Measurements from ENCODE around the gene CHD2.
A peak's percentile ranks its signal among the peaks of the same experiment; 100 is the strongest.
"Not testable (repeated sequence)": the region's sequence is repeated elsewhere in the genome, so short reads cannot be mapped to it uniquely, and the experiment has no call there.

Gene CHD2

DNA sequence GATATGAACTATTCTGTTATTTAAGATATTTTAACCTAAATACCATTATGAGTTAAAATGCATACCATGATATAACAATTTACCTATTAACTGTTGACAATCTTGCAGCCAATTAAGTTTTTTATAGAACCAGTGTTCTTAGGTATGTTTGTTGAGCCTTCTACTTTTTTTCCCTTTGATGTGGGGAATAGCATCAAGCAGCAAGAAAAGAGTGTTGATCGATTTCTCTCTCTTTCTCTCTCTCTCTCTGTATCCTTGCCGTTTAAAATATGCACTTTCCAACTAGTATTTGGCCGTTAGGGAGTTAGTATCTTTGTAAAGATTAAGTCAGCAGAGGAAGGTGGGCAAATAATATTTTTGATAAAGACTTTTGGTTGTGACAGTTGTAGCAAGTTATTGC lies 5.9 kb downstream of the CHD2 start:
- no peak for DNase-seq (ENCODE audit: low read depth, low spot score)

GRCh38 chr15:92906563-92907081 lies 6.5 kb downstream of the CHD2 start:
- DNase-seq (ENCODE audit: low read depth, low spot score) = peak; percentile 33

- DNase-seq (ENCODE audit: low read depth, low spot score) = no peak
These were observed 7.1 kb downstream of the CHD2 start for GRCh38 chr15:92907229-92907628.

DNA sequence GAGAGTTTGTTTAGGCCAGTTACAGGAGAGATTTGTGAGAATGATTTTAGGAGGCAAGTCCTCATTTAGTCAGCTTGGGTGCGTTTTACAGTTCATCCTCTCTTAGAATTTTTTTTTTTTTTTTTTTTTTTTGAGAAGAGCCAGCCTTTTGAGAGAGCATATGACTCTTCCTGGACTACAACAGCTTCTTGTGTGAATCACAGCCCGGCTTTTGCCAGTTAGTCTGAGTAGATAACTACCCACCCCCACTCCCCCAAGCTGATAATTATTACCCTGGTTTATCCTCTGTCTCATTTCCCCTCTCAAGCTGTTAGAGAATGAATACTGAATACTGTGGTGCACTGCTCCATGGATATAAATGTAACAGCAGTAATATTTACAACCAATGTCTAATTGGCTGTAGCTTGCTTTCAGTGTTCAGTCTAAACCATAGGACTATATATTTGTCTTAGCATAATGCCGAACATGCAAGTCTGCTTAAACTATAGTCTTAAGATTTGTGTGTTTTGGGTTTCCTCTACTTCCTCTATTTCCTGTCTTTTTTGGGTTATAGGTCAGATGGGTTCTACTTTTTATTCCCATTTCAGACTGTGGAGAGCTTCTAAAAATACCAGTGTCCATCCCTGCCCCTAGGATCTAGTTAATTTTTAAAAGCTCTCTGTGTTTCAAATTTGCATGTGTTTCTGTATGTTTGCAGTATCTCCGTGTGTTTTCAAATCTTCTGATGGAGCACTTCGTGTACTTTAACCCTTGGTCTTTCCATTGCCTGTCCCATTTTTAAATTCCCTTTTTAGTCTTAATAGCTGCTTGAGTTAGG lies 8.0 kb downstream of the CHD2 start:
- no peak for DNase-seq (ENCODE audit: low read depth, low spot score)

- no peak for DNase-seq (ENCODE audit: low read depth, low spot score)
These were observed 8.6 kb downstream of the CHD2 start for GRCh38 chr15:92908713-92909057.

GRCh38 chr15:92909136-92909781 lies 9.1 kb downstream of the CHD2 start:
- DNase-seq (ENCODE audit: low read depth, low spot score) = no peak

DNA sequence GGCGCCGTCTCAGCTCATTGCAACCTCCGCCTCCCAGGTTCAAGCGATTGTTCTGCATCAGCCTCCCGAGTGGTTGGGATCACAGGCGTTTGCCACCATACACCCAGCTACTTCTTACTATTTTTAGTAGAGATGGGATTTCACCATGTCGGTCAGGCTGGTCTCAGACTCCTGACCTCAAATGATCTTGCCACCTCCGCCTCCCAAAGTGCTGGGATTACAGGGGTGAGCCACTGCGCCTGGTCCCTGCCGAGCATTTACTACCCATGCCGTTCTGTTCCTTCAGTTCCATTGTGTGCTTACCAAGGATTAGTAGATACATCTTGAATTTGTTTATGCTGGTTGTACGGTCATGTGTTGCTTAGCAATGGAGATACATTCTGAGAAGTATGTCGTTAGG lies 10.3 kb downstream of the CHD2 start:
- no peak for DNase-seq (ENCODE audit: low read depth, low spot score)

GRCh38 chr15:92914103-92914499 lies 14.0 kb downstream of the CHD2 start:
- no peak for DNase-seq (ENCODE audit: low read depth, low spot score)

DNA sequence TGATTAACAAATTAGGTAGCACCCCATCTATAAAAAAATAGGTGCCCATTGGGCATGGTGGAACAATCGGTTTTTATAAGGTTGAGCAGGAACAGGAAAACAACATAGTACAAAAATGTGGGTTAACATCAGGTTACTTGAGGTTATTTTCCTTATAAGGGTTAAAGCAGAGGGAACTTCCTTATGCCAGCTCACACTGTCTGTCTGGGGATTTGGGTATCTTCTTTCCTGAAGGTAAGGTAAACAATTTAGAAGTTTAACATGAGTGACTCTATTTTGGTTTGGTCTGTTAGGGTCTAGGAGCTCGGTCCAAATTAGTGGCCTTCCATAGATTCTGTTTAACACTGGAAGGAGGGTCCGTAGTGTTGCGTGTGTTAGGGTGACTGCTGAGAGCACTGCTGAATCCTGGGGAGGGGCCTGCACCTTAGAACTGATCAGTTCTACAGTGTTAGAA lies 14.7 kb downstream of the CHD2 start:
- DNase-seq (ENCODE audit: low read depth, low spot score) = no peak

- no peak for DNase-seq (ENCODE audit: low read depth, low spot score)
These were observed 15.8 kb downstream of the CHD2 start for GRCh38 chr15:92915766-92916435.

GRCh38 chr15:92917598-92918407 lies 17.7 kb downstream of the CHD2 start:
- DNase-seq (ENCODE audit: low read depth, low spot score) = peak; percentile 93

GRCh38 chr15:92918881-92919280 lies 18.8 kb downstream of the CHD2 start:
- DNase-seq (ENCODE audit: low read depth, low spot score) = not testable (repeated sequence)

- no peak for DNase-seq (ENCODE audit: low read depth, low spot score)
These were observed 20.6 kb downstream of the CHD2 start for GRCh38 chr15:92920595-92921161.

GRCh38 chr15:92921215-92922131 lies 21.3 kb downstream of the CHD2 start:
- no peak for DNase-seq (ENCODE audit: low read depth, low spot score)

- no peak for DNase-seq (ENCODE audit: low read depth, low spot score)
These were observed 22.4 kb downstream of the CHD2 start for GRCh38 chr15:92922418-92923002.

- DNase-seq (ENCODE audit: low read depth, low spot score) = no peak
These were observed 24.1 kb downstream of the CHD2 start for GRCh38 chr15:92924216-92924615.

DNA sequence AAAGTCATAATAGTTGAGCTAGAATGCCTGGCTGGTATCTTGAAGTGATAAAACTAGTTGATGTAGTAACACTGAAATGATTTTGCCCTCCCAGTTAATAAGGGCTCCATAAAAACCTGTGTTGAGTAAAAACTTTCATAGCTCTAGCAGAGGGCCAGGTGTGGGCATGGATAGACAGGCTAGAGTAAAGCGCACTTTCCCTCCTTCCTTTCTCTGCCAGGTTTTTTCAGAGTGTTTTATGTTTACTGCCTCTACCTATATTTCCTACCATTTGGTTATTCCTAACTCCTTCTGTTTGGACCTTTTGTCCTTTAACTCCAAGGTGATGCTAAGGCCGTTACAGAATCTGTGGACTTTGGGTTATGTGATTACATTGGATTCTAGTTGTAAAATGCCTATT lies 25.3 kb downstream of the CHD2 start:
- DNase-seq (ENCODE audit: low read depth, low spot score) = no peak

DNA sequence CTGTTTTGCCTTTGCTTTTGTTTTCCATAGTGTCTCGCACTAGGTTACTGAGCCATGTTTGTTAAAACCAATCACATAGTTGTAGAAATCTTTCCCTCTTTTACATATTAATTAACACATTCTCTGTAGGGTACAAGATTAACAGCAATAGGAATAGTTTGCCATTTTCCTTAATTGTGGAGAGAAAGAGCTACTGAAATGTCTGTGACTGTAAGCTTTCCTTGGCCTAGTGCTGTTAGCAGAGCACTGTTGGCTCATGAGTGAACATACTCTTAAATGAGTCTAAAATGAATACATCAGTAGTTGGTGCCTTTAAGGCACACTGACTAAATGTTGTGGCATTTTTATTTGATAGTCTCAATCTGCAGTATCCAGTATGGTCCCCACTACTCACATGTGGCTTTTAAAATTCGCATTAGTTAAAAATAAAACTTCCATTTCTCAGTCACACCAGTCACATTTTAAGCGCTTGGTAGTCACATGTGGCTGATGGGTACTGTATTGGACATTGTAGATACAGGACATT lies 28.2 kb downstream of the CHD2 start:
- DNase-seq (ENCODE audit: low read depth, low spot score) = no peak

GRCh38 chr15:92929002-92929401 lies 28.9 kb downstream of the CHD2 start:
- no peak for DNase-seq (ENCODE audit: low read depth, low spot score)

All from activated CD4-positive, CD25-positive, alpha-beta regulatory T cell treated with anti-CD3 and anti-CD28 coated beads, Interleukin-2, amount 50 U/mL, for 16 hours (primary cell).